Measurements from ENCODE around the gene RBBP4.

DNA sequence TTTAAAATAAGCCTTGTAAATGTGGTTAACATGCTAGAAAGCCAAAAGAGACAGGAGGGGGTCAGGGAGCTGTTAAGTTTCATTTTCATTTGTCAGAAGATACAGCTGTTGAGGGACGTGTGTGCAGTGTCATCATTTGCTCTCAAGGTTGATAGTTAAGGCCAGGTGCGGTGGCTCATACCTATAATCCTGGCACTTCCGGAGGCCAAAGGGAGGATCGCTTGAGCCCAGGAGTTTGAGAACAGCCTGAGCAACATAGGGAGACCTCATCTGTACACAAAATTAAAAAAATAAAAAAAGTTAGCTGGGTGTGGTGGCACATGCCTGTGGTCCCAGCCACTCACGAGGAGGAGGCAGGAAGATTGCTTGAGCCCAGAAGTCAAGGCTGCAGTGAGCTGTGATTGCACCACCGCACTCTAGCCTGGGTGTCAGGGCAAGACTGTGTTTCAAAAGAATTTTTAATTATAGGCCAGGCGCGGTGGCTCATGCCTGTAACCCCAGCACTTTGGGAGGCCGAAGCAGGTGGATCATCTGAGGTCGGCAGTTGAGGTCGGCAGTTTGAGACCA is 23.3 kb upstream of the RBBP4 start:
- TF ChIP-seq, protein P1, sequence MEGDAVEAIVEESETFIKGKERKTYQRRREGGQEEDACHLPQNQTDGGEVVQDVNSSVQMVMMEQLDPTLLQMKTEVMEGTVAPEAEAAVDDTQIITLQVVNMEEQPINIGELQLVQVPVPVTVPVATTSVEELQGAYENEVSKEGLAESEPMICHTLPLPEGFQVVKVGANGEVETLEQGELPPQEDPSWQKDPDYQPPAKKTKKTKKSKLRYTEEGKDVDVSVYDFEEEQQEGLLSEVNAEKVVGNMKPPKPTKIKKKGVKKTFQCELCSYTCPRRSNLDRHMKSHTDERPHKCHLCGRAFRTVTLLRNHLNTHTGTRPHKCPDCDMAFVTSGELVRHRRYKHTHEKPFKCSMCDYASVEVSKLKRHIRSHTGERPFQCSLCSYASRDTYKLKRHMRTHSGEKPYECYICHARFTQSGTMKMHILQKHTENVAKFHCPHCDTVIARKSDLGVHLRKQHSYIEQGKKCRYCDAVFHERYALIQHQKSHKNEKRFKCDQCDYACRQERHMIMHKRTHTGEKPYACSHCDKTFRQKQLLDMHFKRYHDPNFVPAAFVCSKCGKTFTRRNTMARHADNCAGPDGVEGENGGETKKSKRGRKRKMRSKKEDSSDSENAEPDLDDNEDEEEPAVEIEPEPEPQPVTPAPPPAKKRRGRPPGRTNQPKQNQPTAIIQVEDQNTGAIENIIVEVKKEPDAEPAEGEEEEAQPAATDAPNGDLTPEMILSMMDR (IDR thresholded peaks at IDR 0.05; ENCODE audit: low read length), result no peak
- no peak for TF ChIP-seq EZH2phosphoT487 (IDR thresholded peaks at IDR 0.05; ENCODE audit: low read length)
- TF ChIP-seq EZH2 (optimal IDR thresholded peaks at IDR 0.05; ENCODE audit: low read depth, low read length), result no peak
